IPS-20b (cell line): ENCODE results near the gene BMPR1B.

Experiments
- H3K27ac ChIP-seq: one replicate; pipeline ENCODE4 v1.5.1; 2013; ENCODE audit warnings: low read length
- H3K27me3 ChIP-seq: 2 replicates; pipeline ENCODE4 v1.6.1; 2013; ENCODE audit warnings: mild to moderate bottlenecking, low read length, inconsistent platforms; ENCODE audit not compliant: insufficient read depth
- H3K36me3 ChIP-seq: 2 replicates; pipeline ENCODE4 v1.6.1; 2013; ENCODE audit warnings: low read depth, mild to moderate bottlenecking, inconsistent platforms, low read length, moderate library complexity; ENCODE audit not compliant: insufficient read depth
- H3K4me1 ChIP-seq: 2 replicates; pipeline ENCODE4 v1.6.1; 2013; ENCODE audit warnings: mild to moderate bottlenecking, control low read depth, inconsistent platforms, low read length, moderate library complexity; ENCODE audit not compliant: insufficient read depth
- H3K4me3 ChIP-seq: 2 replicates; pipeline ENCODE4 v1.5.1; 2013; ENCODE audit warnings: mild to moderate bottlenecking, low read length, inconsistent platforms
- H3K9ac ChIP-seq: 2 replicates; pipeline ENCODE4 v1.6.1; 2013; ENCODE audit warnings: low read depth, mild to moderate bottlenecking, inconsistent platforms, low read length, moderate library complexity
- H3K9me3 ChIP-seq: 2 replicates; pipeline ENCODE4 v1.6.1; 2013; ENCODE audit warnings: mild to moderate bottlenecking, low read depth, low read length, inconsistent platforms; ENCODE audit not compliant: insufficient read depth

Gene BMPR1B

DNA sequence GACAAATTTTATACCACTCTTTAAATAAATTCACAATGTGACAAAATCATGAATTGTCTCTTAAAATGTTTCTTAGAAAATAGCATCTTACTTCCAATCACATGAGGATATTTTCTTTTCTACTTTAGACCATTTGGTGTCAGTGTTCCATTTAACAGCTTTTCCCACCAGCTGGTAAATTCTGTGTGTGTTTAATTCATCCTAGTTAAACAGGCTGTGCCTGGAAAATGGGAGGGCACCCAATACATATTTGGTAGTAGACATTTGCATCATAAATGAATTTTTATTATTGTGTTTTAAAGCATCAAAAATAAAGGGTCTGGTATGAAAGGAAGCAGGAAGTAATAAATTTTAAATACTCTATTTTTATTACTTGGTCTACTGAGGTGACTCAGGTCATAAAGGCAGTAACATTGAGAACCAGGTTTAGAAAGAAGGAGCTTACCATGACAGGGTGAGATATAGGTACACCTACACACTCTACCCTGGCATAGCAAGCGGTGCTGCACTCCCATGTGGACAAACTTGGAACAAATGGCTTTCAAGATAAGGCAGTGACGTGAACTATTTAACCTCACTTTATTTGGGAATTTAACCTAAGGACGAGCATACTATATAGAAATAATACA is 344.5 kb downstream of the BMPR1B start:
- H3K9ac ChIP-seq, result no peak overlapping the region
- no peaks in the 10 kb centered on the region for H3K27me3 ChIP-seq
- H3K36me3 ChIP-seq, result no peaks in the 10 kb centered on the region
- no peak overlapping the region for H3K4me3 ChIP-seq
- H3K27ac ChIP-seq, result no peak overlapping the region
- H3K4me1 ChIP-seq, result no peaks in the 10 kb centered on the region
- H3K9me3 ChIP-seq, result no peaks in the 10 kb centered on the region

DNA sequence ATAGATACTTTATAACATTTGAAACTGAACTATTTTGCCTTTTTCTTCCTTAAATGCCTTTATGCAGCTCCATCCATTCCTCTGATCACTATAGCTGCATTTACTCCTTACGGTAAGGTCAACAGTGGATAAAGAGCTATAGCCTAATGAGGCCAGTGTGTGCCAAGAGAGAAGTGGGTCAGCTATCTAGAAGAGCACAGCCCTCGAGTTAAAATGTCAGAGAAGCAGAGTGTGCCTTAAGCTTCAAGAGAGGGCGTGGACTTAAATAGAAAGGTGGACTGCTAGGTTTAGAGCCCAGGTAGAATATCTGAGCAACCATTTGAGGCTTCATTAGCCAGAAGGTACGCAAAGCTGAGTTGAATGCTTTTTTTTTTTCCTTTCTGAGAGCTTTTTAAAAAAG is 347.4 kb downstream of the BMPR1B start:
- Histone ChIP-seq H3K36me3 (no peaks in the 10 kb centered on the region), H3K9ac (no peak overlapping the region), H3K4me1 (no peaks in the 10 kb centered on the region), H3K27ac (no peak overlapping the region), H3K27me3 (no peaks in the 10 kb centered on the region), H3K9me3 (no peaks in the 10 kb centered on the region), H3K4me3 (no peak overlapping the region)

DNA sequence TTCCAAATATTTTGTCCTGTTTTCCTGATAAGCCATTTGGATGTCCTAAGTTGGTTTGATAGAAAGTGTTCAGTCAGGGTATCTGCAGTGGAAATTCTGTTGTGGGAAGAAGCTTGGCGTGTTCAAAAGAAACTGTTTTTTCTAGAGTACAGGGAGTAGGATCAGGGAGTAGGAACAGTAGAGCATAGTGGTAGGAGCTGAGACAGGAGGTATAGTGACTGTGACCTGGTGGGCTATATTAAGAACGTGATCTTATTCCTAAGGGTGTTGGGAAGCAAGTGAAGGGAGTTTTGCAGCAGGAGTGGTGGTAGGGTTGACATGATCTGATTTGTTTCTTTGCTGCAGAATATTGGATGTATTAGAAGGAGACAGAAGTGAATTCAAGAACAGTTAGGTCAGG is 348.2 kb downstream of the BMPR1B start:
- H3K27me3 ChIP-seq, result no peaks in the 10 kb centered on the region
- H3K36me3 ChIP-seq, result no peaks in the 10 kb centered on the region
- no peaks in the 10 kb centered on the region for H3K9me3 ChIP-seq
- H3K4me1 ChIP-seq, result no peaks in the 10 kb centered on the region
- no peak overlapping the region for H3K9ac ChIP-seq
- H3K4me3 ChIP-seq, result no peak overlapping the region
- H3K27ac ChIP-seq, result no peak overlapping the region

DNA sequence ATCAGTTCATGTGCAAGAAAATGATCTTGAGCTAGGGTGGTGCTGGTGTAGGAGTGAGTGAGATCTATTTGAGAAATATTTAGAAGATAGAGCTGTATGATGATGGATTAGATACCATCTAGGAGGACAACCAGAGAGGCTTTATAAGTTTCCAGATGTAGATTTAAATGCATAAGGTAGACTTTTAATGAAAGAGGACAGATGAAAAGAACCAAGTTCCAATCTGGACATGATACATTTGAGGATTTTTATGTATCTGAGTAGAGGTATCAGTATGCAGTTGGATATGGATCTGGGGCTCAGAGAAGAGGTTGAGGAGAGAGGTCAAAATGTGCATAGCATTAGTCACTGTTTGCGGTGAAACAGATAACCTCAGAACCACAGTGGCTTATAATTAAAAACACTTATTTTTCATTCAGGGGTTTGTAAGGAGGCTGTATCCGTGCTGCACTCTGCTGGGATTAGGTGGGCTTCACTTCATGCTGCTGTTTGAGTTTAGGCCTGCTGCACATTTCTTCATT is 348.7 kb downstream of the BMPR1B start:
- Histone ChIP-seq H3K27me3 (no peaks in the 10 kb centered on the region), H3K9ac (no peak overlapping the region), H3K4me1 (no peaks in the 10 kb centered on the region), H3K9me3 (no peaks in the 10 kb centered on the region), H3K4me3 (no peak overlapping the region), H3K27ac (no peak overlapping the region), H3K36me3 (no peaks in the 10 kb centered on the region)

DNA sequence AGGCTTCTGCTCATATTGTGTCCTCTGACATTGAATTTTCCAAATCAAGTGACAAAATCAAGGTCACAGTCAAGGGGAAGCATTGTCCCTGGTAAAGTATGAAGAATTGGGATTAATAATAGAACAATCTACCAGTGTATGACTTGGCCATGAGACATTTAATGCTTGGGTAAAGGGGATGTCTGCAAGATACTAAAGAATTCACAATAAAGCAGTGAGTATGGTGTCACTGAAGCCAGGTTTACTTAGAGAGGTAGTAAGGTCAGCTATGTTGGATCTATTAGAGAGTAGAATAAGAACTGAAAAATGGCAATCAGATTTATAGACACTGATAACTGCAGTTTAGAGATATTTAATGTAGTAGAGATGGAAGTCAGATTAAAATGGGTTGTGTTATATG is 349.2 kb downstream of the BMPR1B start:
- Histone ChIP-seq H3K9ac (no peak overlapping the region), H3K27me3 (no peaks in the 10 kb centered on the region), H3K4me3 (no peak overlapping the region), H3K27ac (no peak overlapping the region), H3K36me3 (no peaks in the 10 kb centered on the region), H3K9me3 (no peaks in the 10 kb centered on the region), H3K4me1 (no peaks in the 10 kb centered on the region)

DNA sequence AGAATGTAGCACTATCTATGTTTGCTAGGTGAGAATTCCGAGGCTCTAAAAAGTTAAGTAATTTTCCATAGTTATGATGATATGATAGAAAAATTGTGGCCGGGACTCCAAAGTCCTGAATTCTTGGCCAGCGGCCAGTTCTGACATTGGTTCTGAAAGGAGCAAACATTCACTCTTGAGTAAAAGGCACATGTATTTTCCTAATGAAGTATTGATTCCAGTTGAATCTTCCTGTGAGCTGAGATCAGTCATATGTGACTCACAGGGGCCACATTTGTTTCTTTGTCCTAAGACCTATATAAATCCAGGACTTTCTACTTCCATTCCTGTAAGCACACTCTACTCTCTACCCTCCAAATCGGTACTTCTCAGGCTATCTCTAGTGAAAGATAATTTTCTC is 349.9 kb downstream of the BMPR1B start:
- H3K9me3 ChIP-seq, result no peaks in the 10 kb centered on the region

DNA sequence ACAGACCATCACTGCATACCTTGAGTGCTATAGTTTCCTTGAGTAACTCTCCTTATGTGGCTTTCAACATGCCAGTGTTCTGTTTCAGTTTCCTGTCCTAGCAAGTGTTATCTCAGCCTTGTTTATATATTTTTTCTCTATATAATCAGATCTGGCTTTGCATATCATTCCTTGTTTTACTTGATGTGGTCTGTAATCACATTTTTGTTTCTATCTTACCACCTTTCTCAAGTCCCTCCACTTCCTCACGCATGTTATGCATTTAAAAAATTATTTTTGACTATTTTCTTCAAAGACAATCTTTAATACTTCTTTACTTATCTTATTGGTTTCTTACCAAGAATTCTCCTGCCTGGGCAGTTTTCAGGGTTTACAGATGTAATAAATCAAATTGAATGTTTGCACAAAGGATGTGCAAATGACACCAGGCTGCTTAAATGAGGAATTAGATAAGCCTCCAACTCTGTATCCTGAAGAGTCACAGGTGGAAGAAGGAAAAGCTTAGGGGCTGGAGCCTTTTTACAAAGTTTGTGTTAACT is 351.2 kb downstream of the BMPR1B start:
- Histone ChIP-seq H3K4me1 (no peaks in the 10 kb centered on the region), H3K27me3 (no peaks in the 10 kb centered on the region), H3K4me3 (no peak overlapping the region), H3K36me3 (no peaks in the 10 kb centered on the region), H3K9me3 (no peaks in the 10 kb centered on the region), H3K9ac (no peak overlapping the region), H3K27ac (no peak overlapping the region)

More for the DNA sequence above, 349.9 kb downstream of the BMPR1B start:
- H3K4me1 ChIP-seq, result no peaks in the 10 kb centered on the region
- no peak overlapping the region for H3K27ac ChIP-seq
- H3K36me3 ChIP-seq, result no peaks in the 10 kb centered on the region
- H3K9ac ChIP-seq, result no peak overlapping the region
- no peaks in the 10 kb centered on the region for H3K27me3 ChIP-seq
- no peak overlapping the region for H3K4me3 ChIP-seq

DNA sequence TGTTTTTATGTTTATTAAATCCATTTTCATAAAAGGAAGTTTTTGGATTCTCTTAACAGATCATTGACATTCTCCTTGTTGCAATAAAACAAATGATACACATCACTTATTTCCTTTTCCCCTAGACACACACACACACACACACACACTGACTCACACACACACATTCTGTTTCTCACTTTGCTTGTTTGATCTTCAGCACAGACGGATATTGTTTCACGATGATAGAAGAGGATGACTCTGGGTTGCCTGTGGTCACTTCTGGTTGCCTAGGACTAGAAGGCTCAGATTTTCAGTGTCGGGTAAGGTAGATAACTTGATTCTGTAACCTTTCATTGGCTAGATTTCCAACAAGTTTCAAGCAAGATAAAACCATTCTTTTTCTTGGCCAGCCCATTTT is 356.8 kb downstream of the BMPR1B start:
- H3K4me3 ChIP-seq, result no peak overlapping the region
- no peaks in the 10 kb centered on the region for H3K4me1 ChIP-seq
- no peaks in the 10 kb centered on the region for H3K27me3 ChIP-seq
- no peaks in the 10 kb centered on the region for H3K9me3 ChIP-seq
- no peak overlapping the region for H3K27ac ChIP-seq
- H3K36me3 ChIP-seq, result no peaks in the 10 kb centered on the region
- no peak overlapping the region for H3K9ac ChIP-seq

DNA sequence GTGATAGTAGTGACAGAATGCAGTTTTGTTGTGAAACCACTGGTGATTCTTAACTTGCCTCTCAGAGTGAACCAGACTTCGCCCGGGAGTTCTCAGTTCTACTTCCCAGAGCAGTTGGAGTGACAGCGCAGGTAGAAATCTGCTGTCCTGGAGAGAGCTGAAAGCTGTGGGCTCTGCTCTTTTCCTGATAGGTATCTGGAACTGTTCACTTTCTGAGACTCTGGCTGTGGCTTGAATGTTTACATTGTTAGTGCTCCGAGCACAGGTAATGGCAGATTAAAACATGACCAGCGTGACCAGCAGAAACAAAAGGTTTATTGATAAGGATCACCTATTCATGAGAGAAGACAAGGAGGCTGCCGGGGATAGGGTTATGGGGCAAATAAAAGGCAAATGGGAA is 360.7 kb downstream of the BMPR1B start:
- H3K9me3 ChIP-seq, result no peaks in the 10 kb centered on the region
- H3K4me3 ChIP-seq, result no peak overlapping the region
- no peaks in the 10 kb centered on the region for H3K36me3 ChIP-seq
- no peaks in the 10 kb centered on the region for H3K4me1 ChIP-seq
- no peaks in the 10 kb centered on the region for H3K27me3 ChIP-seq
- H3K27ac ChIP-seq, result no peak overlapping the region
- H3K9ac ChIP-seq, result no peak overlapping the region

DNA sequence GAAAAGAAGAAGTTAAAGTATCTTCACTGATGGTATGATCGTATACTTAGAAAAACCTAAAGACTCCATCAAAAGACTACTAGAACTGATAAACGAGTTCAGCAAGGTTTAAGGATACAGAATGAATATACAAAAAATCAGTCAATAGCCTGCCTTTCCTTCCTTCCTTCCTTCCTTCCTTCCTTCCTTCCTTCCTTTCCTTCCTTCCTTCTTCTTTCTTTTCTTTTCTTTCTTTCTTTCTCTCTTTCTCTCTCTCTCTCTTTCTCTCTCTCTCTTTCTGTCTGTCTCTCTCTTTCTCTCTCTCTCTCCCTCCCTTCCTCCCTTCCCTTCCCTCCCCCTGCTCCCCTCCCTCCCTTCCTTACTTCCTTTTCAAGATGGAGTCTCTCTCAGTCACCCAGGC is 362.7 kb downstream of the BMPR1B start:
- H3K9ac ChIP-seq, result no peak overlapping the region
- no peaks in the 10 kb centered on the region for H3K4me1 ChIP-seq
- H3K9me3 ChIP-seq, result no peaks in the 10 kb centered on the region
- no peaks in the 10 kb centered on the region for H3K36me3 ChIP-seq
- H3K4me3 ChIP-seq, result no peak overlapping the region
- no peaks in the 10 kb centered on the region for H3K27me3 ChIP-seq
- no peak overlapping the region for H3K27ac ChIP-seq

DNA sequence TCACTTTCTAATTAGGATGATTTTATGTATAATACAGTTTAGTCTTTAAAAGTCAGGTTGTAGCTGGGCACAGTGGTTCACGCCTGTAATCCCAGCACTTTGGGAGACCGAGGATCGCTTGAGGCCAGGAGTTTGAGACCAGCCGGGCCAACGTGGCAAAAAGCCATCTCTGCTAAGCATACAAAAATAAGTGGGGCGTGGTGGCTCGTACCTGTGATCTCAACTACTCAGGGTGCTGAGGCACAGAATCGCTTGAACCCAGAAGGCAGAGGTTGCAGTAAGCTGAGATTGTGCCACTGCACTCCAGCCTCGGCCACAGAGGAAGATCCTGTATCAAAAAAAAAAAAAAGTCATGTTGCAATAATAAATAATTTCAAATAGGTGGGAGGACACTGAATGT is 364.2 kb downstream of the BMPR1B start:
- Histone ChIP-seq H3K4me1 (no peaks in the 10 kb centered on the region), H3K27me3 (no peaks in the 10 kb centered on the region), H3K9ac (no peak overlapping the region), H3K27ac (no peak overlapping the region), H3K36me3 (no peaks in the 10 kb centered on the region), H3K9me3 (no peaks in the 10 kb centered on the region), H3K4me3 (no peak overlapping the region)

DNA sequence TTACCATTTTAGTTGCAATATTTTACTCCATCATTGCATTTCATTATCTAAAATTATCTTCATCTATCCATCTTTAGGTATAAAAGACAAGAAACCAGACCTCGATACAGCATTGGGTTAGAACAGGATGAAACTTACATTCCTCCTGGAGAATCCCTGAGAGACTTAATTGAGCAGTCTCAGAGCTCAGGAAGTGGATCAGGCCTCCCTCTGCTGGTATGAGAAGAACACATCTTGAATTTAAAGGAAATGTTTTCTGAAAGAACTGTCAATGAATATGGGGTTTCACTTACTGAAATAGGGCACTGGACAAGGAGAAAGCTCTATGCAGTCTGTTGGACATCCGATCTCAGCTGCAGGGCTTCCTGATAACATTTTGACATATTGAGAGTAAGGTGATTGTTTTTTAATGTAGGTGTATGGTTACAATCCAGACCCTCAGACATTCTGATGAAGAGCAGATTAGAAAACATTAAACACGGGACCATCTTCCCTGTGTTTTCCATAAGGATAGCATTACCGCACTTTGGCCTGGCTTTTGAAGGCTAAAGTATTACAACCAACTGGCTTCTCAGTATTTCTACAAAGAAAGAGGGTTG is 367.2 kb downstream of the BMPR1B start:
- Histone ChIP-seq H3K27me3 (no peaks in the 10 kb centered on the region), H3K36me3 (no peaks in the 10 kb centered on the region), H3K27ac (no peak overlapping the region), H3K9me3 (no peaks in the 10 kb centered on the region), H3K4me1 (no peaks in the 10 kb centered on the region; the same call in 1 of the 2 replicates), H3K4me3 (no peak overlapping the region), H3K9ac (no peak overlapping the region)
